Hindlimb muscle (tissue), 1 donor: ENCODE data around the gene KCNJ2. TPM values are rescaled to one million over a fixed set of nuclear protein-coding genes. Genes with fewer than 3 reads are reported as not detected.

Experiments
- DNase-seq: peaks from one replicate; pipeline ENCODE4 v3.0.0-alpha.2; 2013
- polyA plus RNA-seq: library from polyadenylated mRNA; unstranded; fragments of 120-200 nt; gene quantifications from one replicate; pipeline ENCODE4 v1.2.1, GENCODE V29; 2013; ENCODE audit not compliant: insufficient read length

The KCNJ2 gene
- polyA plus RNA-seq, 1 donor: 3.4 TPM

- DNase-seq: no peak
These were observed 9.4 kb upstream of the KCNJ2 start for GRCh38 chr17:70159980-70160379.

GRCh38 chr17:70161519-70161918 lies 7.8 kb upstream of the KCNJ2 start:
- no peak for DNase-seq

GRCh38 chr17:70165383-70165782 lies 3.9 kb upstream of the KCNJ2 start:
- no peak for DNase-seq

GRCh38 chr17:70166615-70167014 lies 2.7 kb upstream of the KCNJ2 start:
- no peak for DNase-seq

GRCh38 chr17:70168044-70168976 lies 1.0 kb upstream of the KCNJ2 start:
- DNase-seq: peak; percentile 66

GRCh38 chr17:70169709-70170597 lies 621 bp downstream of the KCNJ2 start:
- DNase-seq: peak; percentile 46

GRCh38 chr17:70171159-70171558 lies 1.8 kb downstream of the KCNJ2 start:
- no peak for DNase-seq

GRCh38 chr17:70172449-70172848 lies 3.1 kb downstream of the KCNJ2 start:
- DNase-seq: no peak

GRCh38 chr17:70172923-70173322 lies 3.6 kb downstream of the KCNJ2 start:
- DNase-seq: no peak

GRCh38 chr17:70173681-70174080 lies 4.3 kb downstream of the KCNJ2 start:
- no peak for DNase-seq

GRCh38 chr17:70181376-70181775 lies 12.0 kb downstream of the KCNJ2 start:
- no peak for DNase-seq

- DNase-seq: no peak
These were observed 12.5 kb downstream of the KCNJ2 start for GRCh38 chr17:70181866-70182265.

GRCh38 chr17:70183508-70183907 lies 14.2 kb downstream of the KCNJ2 start:
- DNase-seq: no peak

- DNase-seq: no peak
These were observed 14.9 kb downstream of the KCNJ2 start for GRCh38 chr17:70184207-70184606.

- DNase-seq: no peak
These were observed 15.4 kb downstream of the KCNJ2 start for GRCh38 chr17:70184770-70185169.

- no peak for DNase-seq
These were observed 16.0 kb downstream of the KCNJ2 start for GRCh38 chr17:70185285-70185684.

GRCh38 chr17:70187383-70187782 lies 18.1 kb downstream of the KCNJ2 start:
- DNase-seq: no peak

GRCh38 chr17:70190959-70191805 lies 21.9 kb downstream of the KCNJ2 start:
- DNase-seq: no peak

- DNase-seq: no peak
These were observed 25.8 kb downstream of the KCNJ2 start for GRCh38 chr17:70195091-70195490.

- no peak for DNase-seq
These were observed 32.6 kb downstream of the KCNJ2 start for GRCh38 chr17:70201872-70202419.

- no peak for DNase-seq
These were observed 33.5 kb downstream of the KCNJ2 start for GRCh38 chr17:70202840-70203239.

GRCh38 chr17:70204431-70204830 lies 35.1 kb downstream of the KCNJ2 start:
- DNase-seq: no peak
